HL-60/S4 treated with retinoic acid at 250 ng/mL for 4 days and 3 days (cell line): Measurements from ENCODE around the gene RPS13.
"Not testable (repeated sequence)": the region's sequence is repeated elsewhere in the genome, so short reads cannot be mapped to it uniquely, and the experiment has no call there.

Source experiments
- in situ Hi-C: fragments of 300-500 bp; cut with MboI; formaldehyde crosslinking; loops from 2 replicates; pipeline ENCODE4 v1.7.0; 2022; ENCODE audit warnings: low sequenced_read_pairs

Gene RPS13

DNA sequence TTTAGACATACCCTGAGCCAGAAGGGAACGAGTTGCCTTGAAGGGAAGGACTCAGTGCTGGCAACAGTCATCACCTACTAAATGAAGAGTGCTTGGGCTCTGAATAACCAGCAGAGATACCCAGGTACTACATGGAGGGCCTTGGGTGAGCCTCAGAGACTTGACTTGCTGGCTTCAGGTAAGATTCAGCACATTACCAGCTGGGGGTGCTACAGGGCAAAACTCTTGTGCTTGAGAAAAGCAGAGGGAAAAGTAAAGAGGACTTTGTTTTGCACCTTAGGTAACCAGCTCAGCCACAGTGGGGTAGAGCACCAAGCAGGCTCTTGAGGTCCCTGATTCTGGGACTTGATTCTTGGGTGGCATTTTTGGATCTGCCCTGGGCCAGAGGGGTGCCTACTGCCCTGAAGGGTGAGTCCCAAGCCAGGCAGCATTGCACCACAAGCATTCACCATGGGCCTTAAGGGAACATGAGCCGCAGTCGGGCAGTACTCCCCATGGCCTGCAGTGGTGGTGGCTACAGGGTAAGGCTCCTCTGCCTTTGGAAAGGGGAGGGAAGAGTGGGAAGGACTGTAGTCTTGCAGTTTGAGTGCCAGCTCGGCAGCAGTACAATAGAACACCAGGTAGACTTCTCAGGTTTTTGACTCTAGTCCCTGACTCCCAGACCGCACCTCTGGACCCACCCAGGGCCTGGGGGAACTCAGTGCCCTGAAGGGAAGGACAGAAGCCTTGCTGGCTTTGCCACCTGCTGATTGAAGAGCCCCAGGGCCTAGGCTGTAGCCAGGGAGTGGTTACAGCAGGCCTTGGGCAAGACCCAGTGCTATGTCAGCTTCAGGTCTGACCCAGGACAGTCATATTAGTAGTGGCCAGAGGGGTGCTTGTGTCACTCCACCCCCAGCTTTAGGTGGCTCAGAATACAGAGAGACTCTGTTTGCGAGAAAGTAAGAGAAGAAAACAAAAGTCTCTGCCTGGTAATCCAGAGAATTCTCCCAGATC is 40.5 kb downstream of the RPS13 start:
- in situ Hi-C loops, result no loop called here

DNA sequence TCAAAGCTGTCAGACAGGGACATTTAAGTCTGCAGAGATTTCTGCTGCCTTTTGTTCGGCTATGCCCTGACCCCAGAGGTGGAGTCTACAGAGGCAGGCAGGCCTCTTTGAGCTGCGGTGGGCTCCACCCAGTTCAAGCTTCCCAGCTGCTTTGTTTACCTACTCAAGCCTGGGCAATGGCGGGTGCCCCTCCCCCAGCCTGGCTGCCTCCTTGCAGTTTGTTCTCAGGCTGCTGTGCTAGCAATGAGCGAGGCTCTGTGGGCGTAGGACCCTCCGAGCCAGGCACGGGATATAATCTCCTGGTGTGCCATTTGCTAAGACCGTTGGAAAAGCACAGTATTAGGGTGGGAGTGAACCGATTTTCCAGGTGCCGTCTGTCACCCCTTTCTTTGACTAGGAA is 43.4 kb downstream of the RPS13 start:
- in situ Hi-C loops, result not testable (repeated sequence)

DNA sequence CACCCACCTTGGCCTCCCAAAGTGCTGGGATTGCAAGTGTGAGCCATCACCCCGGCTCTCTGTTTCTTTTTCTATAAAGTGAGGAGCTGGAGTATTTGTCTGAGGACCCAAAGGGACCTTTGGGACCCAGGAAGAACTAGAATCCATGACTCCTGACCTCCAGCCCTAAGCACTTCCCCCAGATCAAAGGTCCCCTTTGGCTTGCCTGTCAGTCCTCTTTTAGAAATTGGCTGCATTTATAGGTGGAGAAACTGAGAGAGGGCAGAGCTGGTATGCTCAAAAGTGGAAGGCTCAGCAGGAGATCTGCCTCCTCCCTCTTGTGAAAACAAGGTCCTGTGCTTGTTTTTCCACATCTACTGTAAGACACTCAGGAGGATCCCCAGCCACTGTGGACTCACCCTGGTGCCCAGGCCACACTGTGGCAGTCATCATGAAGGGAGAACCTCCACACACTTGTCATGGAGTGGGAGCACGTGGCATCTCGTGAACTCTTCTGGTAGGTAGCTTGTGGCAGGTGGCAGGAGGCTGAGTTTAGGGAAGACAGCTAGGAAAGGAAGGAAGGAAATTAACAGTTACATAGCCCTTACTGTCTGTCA is 50.9 kb downstream of the RPS13 start:
- in situ Hi-C loops, result no loop called here

DNA sequence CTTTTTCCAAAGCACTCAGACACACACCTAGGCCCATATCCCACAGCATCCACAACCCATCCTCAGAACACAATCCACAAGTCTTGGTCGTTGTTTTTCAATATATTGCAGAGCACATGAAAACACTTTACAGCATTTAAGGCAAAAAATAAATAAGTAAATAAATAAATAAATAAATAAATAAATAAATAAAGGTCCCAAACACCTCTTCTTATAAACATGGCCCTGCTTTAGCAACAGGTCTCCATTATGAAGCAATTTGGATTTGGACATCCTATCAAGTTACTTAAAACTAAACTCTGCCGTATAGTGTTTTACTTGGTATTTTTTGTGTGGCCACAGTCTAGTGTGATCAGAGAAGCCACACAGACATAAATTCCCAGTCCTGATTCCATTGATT is 52.5 kb downstream of the RPS13 start:
- in situ Hi-C loops, result no loop called here
